Measurements from ENCODE around the gene CDH12.

Gene CDH12

GRCh38 chr5:21709770-21710169, 1143.4 kb downstream of the CDH12 start:
- no peak for DNase-seq (ENCODE audit: low read depth)

- no peak for DNase-seq (ENCODE audit: low read depth)
These were observed 1148.0 kb downstream of the CDH12 start for GRCh38 chr5:21704974-21705668.

- no peak for DNase-seq (ENCODE audit: low read depth)
These were observed 1151.8 kb downstream of the CDH12 start for GRCh38 chr5:21701317-21701716.

Measured in activated T-helper 1 cell treated with Interleukin-2 at 50 U/mL for 16 hours (primary cell).